ENCODE results near the gene ZBTB9. TPM values are rescaled to one million over a fixed set of nuclear protein-coding genes. Genes with fewer than 3 reads are reported as not detected.
"Not testable (repeated sequence)": the region's sequence is repeated elsewhere in the genome, so short reads cannot be mapped to it uniquely, and the experiment has no call there.

Gene ZBTB9
- polyA plus RNA-seq, 3 donors, result 0.79 to 3.1 (median 1.8) TPM

DNA sequence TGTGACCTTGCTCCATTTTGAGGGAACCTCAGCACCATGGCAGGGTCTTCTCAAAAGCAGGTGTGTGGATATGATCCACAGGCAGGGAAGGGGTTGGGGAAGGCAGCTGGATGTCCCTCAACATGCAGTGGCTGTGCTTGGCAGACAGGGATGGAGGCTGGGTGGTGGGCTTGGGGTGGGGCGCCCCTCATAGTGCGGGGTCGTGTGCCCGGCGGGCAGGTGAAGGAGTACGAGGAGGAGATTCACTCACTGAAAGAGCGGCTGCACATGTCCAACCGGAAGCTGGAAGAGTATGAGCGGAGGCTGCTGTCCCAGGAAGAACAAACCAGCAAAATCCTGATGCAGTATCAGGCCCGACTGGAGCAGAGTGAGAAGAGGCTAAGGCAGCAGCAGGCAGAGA, 8.0 kb upstream of the ZBTB9 start:
- H3K27ac ChIP-seq (ENCODE audit: low read depth, low read length), result no peak overlapping the region
- 88 to 98% (median 95%) methylated on average over 10 of the region's 10 CpGs for WGBS, 3 donors

- 42 to 73% (median 49%) methylated on average over 3 of the region's 3 CpGs for WGBS, 3 donors
- no peak overlapping the region for H3K27ac ChIP-seq (ENCODE audit: low read depth, low read length)
Measured at GRCh38 chr6:33450434-33450833, 3.9 kb upstream of the ZBTB9 start.

- H3K27ac ChIP-seq (ENCODE audit: low read depth, low read length), result no peak overlapping the region
- 90 to 94% (median 90%) methylated on average over 13 to 15 of the region's 15 CpGs for WGBS, 3 donors
Measured at GRCh38 chr6:33451606-33452005, 2.8 kb upstream of the ZBTB9 start.

DNA sequence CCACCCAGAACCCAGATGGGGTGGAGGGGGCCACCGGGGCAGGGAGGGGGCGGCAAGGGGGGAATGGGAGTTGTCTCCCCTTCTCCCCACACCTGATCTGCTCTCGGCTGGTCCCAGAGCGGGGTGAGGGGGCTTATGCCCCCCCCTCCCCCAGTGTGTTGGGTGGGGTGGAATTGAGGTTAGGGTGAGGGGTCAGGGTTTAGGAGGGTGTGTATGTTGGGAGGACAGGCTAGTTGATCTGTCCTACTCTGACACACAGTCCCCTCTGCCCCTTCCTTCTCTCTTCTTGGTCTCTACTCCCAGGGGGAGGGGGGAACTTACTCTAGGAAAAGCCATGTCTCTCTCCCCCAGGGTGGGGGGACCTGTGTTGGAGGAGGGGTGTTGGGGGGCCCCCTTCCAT, 1.9 kb upstream of the ZBTB9 start:
- no peak overlapping the region for H3K27ac ChIP-seq (ENCODE audit: low read depth, low read length)
- WGBS, 3 donors, result 72 to 94% (median 89%) methylated on average over 4 of the region's 4 CpGs

DNA sequence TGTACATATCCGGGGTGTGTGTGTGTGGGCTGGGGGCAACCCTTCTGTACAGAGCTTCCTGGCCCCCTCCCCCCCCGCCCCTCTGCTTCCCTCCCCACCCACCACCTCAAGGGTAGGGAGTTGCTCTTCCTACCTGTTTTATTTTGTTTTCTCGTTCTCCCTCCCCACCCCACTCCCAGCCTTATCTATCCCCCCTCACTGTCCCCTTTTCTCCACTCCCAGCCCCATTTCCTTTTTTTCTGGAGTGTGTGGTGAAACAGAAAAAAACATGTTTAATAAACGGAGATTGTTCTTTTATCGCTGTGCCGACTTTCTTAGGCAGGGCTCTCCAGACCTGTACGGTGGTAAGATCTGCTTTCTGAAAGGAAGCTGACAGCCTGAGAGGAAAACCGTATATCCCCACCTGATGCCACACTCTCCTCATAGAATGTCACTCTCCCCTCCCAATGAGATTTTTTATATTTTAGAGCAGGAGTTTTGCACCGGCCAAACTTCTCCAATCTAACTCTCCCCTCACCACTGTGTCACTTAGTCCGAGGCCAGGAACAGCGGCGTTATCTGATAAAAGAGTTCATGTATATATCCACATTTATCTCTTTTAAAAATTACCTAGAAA, 875 bp upstream of the ZBTB9 start:
- 1 to 4% (median 3%) methylated on average over 12 of the region's 12 CpGs for WGBS, 3 donors
- no peak overlapping the region for H3K27ac ChIP-seq (ENCODE audit: low read depth, low read length)

GRCh38 chr6:33455051-33455450, 675 bp downstream of the ZBTB9 start:
- no peak overlapping the region for H3K27ac ChIP-seq (ENCODE audit: low read depth, low read length)
- 39 to 54% (median 50%) methylated on average over 16 of the region's 16 CpGs for WGBS, 3 donors

GRCh38 chr6:33456156-33456555, 1.8 kb downstream of the ZBTB9 start:
- WGBS, 3 donors, result 97 to 99% (median 98%) methylated on average over 12 of the region's 12 CpGs
- no peak overlapping the region for H3K27ac ChIP-seq (ENCODE audit: low read depth, low read length)

- H3K27ac ChIP-seq (ENCODE audit: low read depth, low read length), result no peak overlapping the region
- 55 to 73% (median 70%) methylated on average over 3 of the region's 3 CpGs for WGBS, 3 donors
Measured at GRCh38 chr6:33458676-33459075, 4.3 kb downstream of the ZBTB9 start.

DNA sequence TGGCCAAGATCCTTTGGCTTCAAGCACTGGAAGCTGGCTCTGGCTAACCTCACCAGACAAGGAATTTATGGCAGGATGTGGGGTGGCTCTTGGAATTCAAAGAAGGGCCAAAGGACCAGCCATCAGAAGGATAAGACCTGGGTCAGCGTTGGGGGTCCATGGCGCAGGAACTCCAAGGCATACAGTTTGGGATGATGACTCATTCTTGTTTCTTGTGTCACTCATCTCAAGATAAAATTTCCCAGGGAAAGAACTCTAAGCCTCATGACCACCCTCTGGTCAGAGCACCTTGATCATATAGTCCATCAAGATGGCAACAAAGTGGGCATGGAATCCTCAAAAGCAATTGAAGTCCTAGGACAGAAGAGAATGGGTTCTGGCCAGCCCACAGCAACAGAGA, 4.8 kb downstream of the ZBTB9 start:
- WGBS, 3 donors, result 93 to 97% (median 94%) methylated on average over 2 of the region's 2 CpGs
- no peak overlapping the region for H3K27ac ChIP-seq (ENCODE audit: low read depth, low read length)

DNA sequence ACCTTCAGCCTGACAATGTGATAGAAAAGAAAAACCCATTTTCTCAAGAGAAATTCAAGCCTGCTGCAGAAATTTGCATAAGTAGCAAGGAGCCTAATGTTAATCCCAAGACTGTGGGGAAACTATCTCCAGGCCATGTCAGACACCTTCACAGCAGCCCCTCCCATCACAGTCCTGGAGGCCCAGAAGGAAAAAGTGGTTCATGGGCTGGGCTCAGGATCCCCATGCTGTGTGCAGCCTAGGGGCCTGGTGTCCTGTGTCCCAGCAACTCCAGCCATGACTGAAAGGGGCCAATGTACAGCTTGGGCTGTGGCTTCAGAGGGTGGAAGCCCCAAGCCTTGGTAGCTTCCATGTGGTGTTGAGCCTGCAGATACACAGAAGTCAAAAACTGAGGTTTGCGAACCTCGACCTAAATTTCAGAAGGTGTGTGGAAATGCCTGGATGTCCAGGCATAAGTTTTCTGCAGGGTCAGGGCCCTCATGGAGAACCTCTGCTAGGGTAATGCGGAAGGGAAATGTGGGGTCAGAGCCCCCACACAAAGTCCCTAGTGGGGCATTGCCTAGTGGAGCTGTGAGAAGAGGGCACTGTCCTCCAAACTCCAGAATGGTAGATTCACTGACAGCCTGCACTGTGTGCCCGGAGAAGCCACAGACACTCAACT, 11.8 kb downstream of the ZBTB9 start:
- no peak overlapping the region for H3K27ac ChIP-seq (ENCODE audit: low read depth, low read length)
- 82 to 95% (median 95%) methylated on average over 4 of the region's 4 CpGs for WGBS, 3 donors

GRCh38 chr6:33467091-33467490, 12.7 kb downstream of the ZBTB9 start:
- WGBS, 3 donors, result 72 to 75% (median 75%) methylated on average over 7 of the region's 7 CpGs
- no peak overlapping the region for H3K27ac ChIP-seq (ENCODE audit: low read depth, low read length)

DNA sequence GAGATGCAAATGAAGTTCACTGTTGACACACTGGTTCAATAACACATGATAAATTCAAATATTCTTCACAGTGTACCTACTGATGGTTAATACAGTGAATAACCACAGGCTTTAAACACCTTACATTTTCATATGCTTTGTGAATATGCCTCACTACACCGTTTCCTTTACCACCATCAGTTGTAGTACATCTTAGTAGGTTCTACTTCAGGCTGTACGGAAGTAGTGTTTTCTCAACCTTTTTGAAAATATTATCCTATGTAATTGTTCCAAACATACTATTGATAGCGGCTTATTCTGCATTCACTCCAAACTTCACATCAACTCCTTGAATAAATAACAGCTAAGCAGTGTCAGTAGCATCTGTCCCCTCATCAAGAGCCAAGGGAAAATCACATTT, 15.3 kb downstream of the ZBTB9 start:
- WGBS, 3 donors, result 87 to 89% (median 87%) methylated on average over 3 of the region's 3 CpGs
- H3K27ac ChIP-seq (ENCODE audit: low read depth, low read length), result no peak overlapping the region

DNA sequence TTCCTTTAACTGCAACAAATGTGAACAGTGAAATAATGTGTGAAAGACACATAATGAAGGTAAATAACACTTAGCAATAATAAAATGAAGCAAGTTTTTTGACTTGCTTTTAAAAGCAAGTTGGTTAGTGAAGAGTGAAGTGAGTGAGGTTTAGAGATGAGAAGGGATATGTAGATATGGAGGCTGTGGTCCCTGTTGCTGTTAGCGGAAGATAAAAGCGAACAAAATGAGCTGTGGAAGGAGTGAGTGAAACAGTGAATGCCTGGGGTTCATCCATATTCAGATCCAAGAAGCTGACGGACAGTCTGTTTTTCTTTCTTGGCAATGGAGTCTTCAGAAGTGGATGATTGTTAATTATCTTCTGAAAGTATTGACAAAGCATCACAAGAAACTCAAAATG, 23.5 kb downstream of the ZBTB9 start:
- WGBS, 3 donors, result 68 to 84% (median 80%) methylated on average over 3 of the region's 3 CpGs
- no peak overlapping the region for H3K27ac ChIP-seq (ENCODE audit: low read depth, low read length)

DNA sequence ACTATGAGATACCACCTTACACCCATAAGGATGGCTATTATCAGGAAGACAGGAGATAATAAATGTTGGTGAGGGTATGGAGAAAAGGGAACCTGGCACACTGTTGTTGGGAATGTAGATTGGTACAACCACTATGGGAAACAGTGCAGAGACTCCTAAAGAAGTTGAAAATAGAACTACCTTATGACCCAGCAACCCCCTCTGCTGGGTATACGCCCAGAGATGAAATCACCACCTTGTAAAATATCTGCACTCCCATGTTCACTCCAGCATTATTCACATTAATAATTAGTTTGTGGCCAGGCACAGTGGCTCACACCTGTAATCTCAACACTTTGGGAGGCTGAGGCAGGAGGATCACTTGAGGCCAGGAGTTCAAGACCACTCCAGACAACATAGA, 26.8 kb downstream of the ZBTB9 start:
- H3K27ac ChIP-seq (ENCODE audit: low read depth, low read length), result no peak overlapping the region
- WGBS, 3 donors, result 52 to 65% (median 61%) methylated on average over 1 of the region's 1 CpG

GRCh38 chr6:33482620-33483019, 28.2 kb downstream of the ZBTB9 start:
- 85 to 94% (median 91%) methylated on average over 5 of the region's 5 CpGs for WGBS, 3 donors

DNA sequence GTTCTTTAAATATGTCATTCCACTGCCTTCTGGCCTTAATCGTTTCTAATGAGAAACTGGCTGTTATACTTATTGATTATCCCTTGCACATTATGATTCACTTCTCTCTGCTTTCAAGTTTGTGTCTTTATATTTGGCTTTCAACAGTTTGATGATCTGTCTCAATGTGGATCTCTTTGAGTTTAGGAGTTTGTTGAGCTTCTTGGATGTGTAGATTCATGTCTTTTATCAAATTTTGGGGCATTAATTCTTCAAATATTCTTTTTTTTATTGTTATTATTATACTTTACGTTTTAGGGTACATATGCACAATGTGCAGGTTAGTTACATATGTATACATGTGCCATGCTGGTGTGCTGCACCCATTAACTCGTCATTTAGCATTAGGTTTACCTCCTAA, 29.3 kb downstream of the ZBTB9 start:
- H3K27ac ChIP-seq (ENCODE audit: low read depth, low read length), result no peak overlapping the region
- 64 to 76% (median 67%) methylated on average over 2 to 3 of the region's 3 CpGs for WGBS, 3 donors

More at GRCh38 chr6:33482620-33483019, 28.2 kb downstream of the ZBTB9 start:
- H3K27ac ChIP-seq (ENCODE audit: low read depth, low read length), result not testable (repeated sequence)

DNA sequence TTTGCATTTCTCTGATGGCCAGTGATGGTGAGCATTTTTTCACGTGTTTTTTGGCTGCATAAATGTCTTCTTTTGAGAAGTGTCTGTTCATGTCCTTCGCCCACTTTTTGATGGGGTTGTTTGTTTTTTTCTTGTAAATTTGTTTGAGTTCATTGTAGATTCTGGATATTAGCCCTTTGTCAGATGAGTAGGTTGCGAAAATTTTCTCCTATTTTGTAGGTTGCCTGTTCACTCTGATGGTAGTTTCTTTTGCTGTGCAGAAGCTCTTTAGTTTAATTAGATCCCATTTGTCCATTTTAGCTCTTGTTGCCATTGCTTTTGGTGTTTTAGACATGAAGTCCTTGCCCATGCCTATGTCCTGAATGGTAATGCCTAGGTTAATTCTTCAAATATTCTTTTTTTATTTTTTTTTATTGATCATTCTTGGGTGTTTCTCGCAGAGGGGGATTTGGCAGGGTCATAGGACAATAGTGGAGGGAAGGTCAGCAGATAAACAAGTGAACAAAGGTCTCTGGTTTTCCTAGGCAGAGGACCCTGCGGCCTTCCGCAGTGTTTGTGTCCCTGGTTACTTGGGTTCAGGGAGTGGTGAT, 30.4 kb downstream of the ZBTB9 start:
- H3K27ac ChIP-seq (ENCODE audit: low read depth, low read length), result not testable (repeated sequence)
- WGBS, 3 donors, result 30 to 76% (median 71%) methylated on average over 2 to 3 of the region's 6 CpGs

DNA sequence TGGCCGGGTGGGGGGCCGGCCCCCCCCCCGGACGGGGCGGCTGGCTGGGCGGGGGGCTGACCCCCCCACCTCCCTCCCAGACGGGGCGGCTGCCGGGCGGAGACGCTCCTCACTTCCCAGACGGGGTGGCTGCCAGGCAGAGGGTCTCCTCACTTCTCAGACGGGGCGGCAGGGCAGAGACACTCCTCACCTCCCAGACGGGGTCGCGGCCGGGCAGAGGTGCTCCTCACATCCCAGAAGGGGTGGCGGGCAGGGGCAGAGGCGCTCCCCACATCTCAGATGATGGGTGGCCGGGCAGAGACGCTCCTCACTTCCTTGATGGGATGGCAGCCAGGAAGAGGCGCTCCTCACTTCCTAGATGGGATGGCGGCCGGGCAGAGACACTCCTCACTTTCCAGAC, 31.3 kb downstream of the ZBTB9 start:
- WGBS, 3 donors, result 86% methylated on average over 8 to 22 of the region's 25 CpGs
- H3K27ac ChIP-seq (ENCODE audit: low read depth, low read length), result not testable (repeated sequence)

DNA sequence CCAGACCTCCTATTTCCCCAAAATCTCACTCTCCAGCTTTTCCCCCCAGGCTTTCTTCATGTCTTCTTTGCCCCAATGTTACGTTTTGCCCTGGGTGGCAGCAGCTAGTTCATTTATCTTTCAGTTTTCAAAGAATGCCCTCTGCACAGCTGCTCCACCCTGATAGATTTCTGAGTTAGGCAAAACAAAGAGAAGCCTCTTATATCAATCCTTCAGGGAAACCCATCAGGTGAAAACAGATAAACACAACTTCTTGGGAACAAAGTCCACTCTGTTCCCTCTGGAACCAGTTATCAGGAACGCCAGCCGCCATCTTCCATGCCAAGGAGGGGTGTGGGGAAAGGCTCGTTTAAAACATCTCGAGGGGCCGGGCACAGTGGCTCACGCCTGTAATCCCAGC, 34.0 kb downstream of the ZBTB9 start:
- no peak overlapping the region for H3K27ac ChIP-seq (ENCODE audit: low read depth, low read length)
- 60 to 86% (median 85%) methylated on average over 7 of the region's 7 CpGs for WGBS, 3 donors

DNA sequence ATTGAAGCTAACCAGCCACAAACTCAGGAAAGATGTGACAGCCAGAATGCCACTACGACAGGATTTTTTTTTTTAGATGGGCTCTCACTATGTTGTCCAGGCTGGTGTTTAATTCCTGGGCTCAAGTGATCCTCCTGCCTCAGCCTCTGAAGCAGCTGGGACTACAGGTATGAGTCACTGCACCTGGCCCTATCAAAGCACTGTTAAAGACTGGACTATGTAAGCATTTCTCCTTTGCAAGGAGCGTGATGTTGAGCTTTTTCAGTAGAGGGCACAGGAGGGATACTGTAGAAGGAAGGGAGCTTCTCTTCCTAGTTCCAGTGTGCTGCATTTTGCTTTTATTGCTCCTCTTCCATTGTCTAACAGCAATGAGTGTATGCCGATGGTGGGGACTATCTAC, 35.8 kb downstream of the ZBTB9 start:
- 64 to 76% (median 66%) methylated on average over 3 of the region's 3 CpGs for WGBS, 3 donors
- no peak overlapping the region for H3K27ac ChIP-seq (ENCODE audit: low read depth, low read length)

All from adipose tissue (tissue), 3 donors.